Left forelimb (tissue), 1 donor: ENCODE results near the gene OOSP4A.
"Not testable (repeated sequence)": the region's sequence is repeated elsewhere in the genome, so short reads cannot be mapped to it uniquely, and the experiment has no call there.

Experiments used
- DNase-seq: peaks from one replicate; pipeline ENCODE4 v3.0.0-alpha.2; 2018; ENCODE audit warnings: low spot score

OOSP4A gene

DNA sequence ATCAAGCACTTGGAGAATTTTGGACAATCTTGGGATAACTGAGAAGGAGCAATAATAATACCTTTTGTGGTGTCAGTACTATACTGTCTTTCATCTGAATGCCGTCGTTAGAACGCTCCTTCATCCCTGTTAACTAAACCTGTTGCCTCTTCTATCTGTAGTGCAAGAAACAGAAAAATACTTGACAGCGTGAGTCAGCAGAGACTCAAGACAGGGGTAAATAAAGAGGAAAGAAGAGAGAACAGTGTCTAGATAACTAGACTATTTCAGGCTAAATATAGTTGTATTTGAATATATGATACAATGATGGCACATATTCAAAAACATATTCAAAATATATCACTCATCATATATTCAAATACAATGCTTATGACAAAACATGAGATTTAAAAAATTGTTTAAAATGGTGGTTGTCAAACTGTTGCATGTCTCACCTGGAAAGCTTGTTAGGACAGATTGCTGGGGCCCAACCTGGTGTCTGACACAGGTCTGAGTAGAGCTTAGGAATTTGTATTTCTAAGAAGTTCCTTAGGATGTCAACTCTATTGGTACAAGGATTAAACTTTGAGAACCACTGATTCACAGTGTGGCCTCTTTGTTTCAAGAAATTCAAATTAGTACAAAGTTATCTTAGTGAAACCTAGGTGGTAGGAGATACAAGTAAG, 17.4 kb downstream of the OOSP4A start:
- DNase-seq = no peak

- DNase-seq = not testable (repeated sequence)
These were observed 18.2 kb downstream of the OOSP4A start for GRCh38 chr11:59982037-59982436.

DNA sequence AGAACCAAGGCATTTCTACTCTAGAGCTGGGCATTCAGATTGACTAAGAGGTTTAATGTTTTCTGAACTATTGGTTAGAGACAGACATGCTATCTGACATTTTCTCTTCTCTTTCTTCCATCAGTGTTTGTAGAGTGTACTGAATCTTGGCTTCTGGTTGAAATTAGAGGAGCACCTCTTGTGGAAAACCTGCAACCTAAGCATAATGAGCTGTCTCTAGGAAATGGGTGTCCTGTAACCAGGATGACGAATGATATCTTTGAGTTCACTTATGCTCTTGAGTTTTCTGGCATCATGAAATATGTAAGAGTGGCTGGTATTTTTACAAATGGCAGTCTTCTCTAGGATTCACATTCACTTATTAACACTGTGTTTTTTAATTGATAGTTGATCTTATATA, 19.4 kb downstream of the OOSP4A start:
- DNase-seq = no peak

GRCh38 chr11:59984368-59984767, 20.5 kb downstream of the OOSP4A start:
- no peak for DNase-seq

GRCh38 chr11:59990421-59990820, 26.6 kb downstream of the OOSP4A start:
- no peak for DNase-seq

GRCh38 chr11:59992425-59992824, 28.6 kb downstream of the OOSP4A start:
- DNase-seq = no peak

DNA sequence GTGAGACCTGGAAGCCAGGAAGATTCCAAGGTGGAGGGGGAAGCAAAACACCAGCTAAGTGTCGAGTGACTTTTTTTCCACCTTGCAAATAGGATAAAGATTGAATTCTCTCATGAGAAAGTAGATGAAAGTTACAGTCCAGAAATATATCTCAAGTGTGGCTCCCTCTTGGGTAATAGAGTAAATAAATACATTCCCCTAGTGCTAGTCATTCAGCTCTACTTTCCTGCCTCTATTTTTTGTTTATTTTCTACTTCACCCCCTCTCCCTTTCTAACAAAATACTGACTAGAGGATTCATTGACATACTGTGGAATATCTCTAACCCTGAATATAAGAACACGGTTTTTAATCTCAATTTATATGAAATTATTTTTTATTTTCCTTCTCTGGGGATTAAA, 34.0 kb downstream of the OOSP4A start:
- DNase-seq = no peak

DNA sequence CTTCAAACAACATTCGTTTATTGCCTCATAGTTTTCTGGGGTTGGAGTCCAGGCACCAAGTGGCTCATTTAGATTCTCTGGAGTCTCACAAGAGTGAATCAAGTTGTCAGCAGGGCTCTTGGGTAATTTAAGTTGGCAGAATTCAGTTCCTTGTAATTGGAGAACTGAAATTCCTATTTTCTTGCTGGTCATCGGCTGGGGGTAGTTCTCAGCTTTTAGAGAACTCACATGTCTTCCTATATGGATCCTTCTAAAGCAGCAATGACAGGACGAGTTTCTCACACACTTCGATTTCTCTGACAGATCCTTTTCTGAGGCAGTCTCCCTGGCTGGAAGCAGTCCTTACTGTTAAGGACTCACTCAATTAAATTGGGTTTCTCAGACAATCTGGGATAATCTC, 35.9 kb downstream of the OOSP4A start:
- DNase-seq = no peak

DNA sequence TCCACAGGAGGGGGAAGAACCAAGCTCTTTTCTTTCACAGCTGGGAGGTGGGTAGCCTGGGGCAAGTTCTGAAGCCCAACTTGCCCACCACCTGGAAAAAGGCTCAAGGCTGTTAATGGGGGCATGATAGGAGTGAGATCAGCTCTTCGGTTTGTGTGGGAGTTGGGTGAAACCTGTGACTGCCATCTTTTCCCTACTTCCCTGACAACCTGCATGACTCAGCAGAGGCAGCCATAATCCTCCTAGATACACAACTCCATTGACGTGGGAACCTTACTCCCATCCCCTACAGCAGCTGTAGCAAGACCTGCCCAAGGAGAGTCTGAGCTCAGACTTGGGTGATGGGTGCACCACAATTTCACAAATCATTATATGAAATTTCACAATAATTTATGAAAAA, 39.9 kb downstream of the OOSP4A start:
- DNase-seq = no peak

GRCh38 chr11:60005360-60005759, 41.5 kb downstream of the OOSP4A start:
- DNase-seq = no peak

DNA sequence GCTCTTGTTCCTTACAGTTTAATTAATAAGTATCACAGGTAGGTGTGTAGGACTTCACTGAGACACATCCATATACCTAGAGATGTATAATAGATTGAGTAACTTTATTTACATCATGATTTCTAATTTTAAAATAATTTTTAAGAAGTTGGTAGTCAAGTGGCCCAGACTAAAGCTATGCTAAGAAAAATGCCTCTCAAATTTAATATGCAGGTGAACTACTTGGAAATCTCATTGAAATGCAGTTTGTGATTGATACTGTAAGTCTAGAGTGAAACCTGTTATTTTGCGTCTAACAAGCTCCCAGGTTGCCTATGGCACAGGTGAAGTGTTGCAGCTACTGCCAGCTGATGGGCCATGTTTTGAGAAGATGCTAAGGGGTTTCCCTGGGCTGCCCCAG, 53.0 kb downstream of the OOSP4A start, which contains the start of gene OOSP4B:
Gene OOSP4B, plus strand, starts transcription at position 301 of the 400 bp plus-strand sequence.
- no peak for DNase-seq

- DNase-seq = no peak
These were observed 54.2 kb downstream of the OOSP4A start for GRCh38 chr11:60018058-60018457.
